ENCODE measurements around the gene CHST11.

CHST11 gene

GRCh38 chr12:104456417-104456949 is at the start of gene CHST11:
Gene CHST11 (plus strand): TSS chr12:104456948.
- H3K4me3 ChIP-seq (ENCODE audit: low read depth, low read length): peak within 1 kb of the TSS; percentile 83

GRCh38 chr12:104407438-104407837 is 49.3 kb upstream of the CHST11 start:
- H3K4me3 ChIP-seq (ENCODE audit: low read depth, low read length): no peak overlapping the region

GRCh38 chr12:104407922-104408321 is 48.8 kb upstream of the CHST11 start:
- H3K4me3 ChIP-seq (ENCODE audit: low read depth, low read length): no peak overlapping the region

- no peak overlapping the region for H3K4me3 ChIP-seq (ENCODE audit: low read depth, low read length)
Measured at GRCh38 chr12:104410326-104410725, 46.4 kb upstream of the CHST11 start.

- no peak overlapping the region for H3K4me3 ChIP-seq (ENCODE audit: low read depth, low read length)
Measured at GRCh38 chr12:104410786-104411185, 46.0 kb upstream of the CHST11 start.

- no peak overlapping the region for H3K4me3 ChIP-seq (ENCODE audit: low read depth, low read length)
Measured at GRCh38 chr12:104411826-104412641, 44.7 kb upstream of the CHST11 start.

- H3K4me3 ChIP-seq (ENCODE audit: low read depth, low read length): no peak overlapping the region
Measured at GRCh38 chr12:104412681-104413080, 44.1 kb upstream of the CHST11 start.

- no peak overlapping the region for H3K4me3 ChIP-seq (ENCODE audit: low read depth, low read length)
Measured at GRCh38 chr12:104413330-104413729, 43.4 kb upstream of the CHST11 start.

- no peak overlapping the region for H3K4me3 ChIP-seq (ENCODE audit: low read depth, low read length)
Measured at GRCh38 chr12:104414581-104415341, 42.0 kb upstream of the CHST11 start.

- H3K4me3 ChIP-seq (ENCODE audit: low read depth, low read length): no peak overlapping the region
Measured at GRCh38 chr12:104415342-104415980, 41.3 kb upstream of the CHST11 start.

- H3K4me3 ChIP-seq (ENCODE audit: low read depth, low read length): no peak overlapping the region
Measured at GRCh38 chr12:104416136-104416535, 40.6 kb upstream of the CHST11 start.

GRCh38 chr12:104416585-104416984 is 40.2 kb upstream of the CHST11 start:
- no peak overlapping the region for H3K4me3 ChIP-seq (ENCODE audit: low read depth, low read length)

GRCh38 chr12:104419717-104420116 is 37.0 kb upstream of the CHST11 start:
- no peak overlapping the region for H3K4me3 ChIP-seq (ENCODE audit: low read depth, low read length)

GRCh38 chr12:104420868-104421267 is 35.9 kb upstream of the CHST11 start:
- H3K4me3 ChIP-seq (ENCODE audit: low read depth, low read length): no peak overlapping the region

GRCh38 chr12:104421343-104421742 is 35.4 kb upstream of the CHST11 start:
- no peak overlapping the region for H3K4me3 ChIP-seq (ENCODE audit: low read depth, low read length)

- no peak overlapping the region for H3K4me3 ChIP-seq (ENCODE audit: low read depth, low read length)
Measured at GRCh38 chr12:104422441-104422840, 34.3 kb upstream of the CHST11 start.

GRCh38 chr12:104423273-104423672 is 33.5 kb upstream of the CHST11 start:
- no peak overlapping the region for H3K4me3 ChIP-seq (ENCODE audit: low read depth, low read length)

- no peak overlapping the region for H3K4me3 ChIP-seq (ENCODE audit: low read depth, low read length)
Measured at GRCh38 chr12:104423809-104424208, 32.9 kb upstream of the CHST11 start.

GRCh38 chr12:104424955-104425354 is 31.8 kb upstream of the CHST11 start:
- no peak overlapping the region for H3K4me3 ChIP-seq (ENCODE audit: low read depth, low read length)

GRCh38 chr12:104425614-104426013 is 31.1 kb upstream of the CHST11 start:
- H3K4me3 ChIP-seq (ENCODE audit: low read depth, low read length): no peak overlapping the region

GRCh38 chr12:104426926-104427546 is 29.7 kb upstream of the CHST11 start:
- no peak overlapping the region for H3K4me3 ChIP-seq (ENCODE audit: low read depth, low read length)

All from iPS-11a (cell line).